Stimulated activated CD8-positive, alpha-beta memory T cell treated with anti-CD3 and anti-CD28 coated beads, Interleukin-7, amount 100 ng/mL, for 24 hours (primary cell): Measurements from ENCODE around the gene ASIC3.
A peak's percentile ranks its signal among the peaks of the same experiment; 100 is the strongest.

Experiments
- DNase-seq: peaks from one replicate; pipeline ENCODE4 v3.0.0-alpha.2; 2020; ENCODE audit warnings: low read depth

Gene ASIC3

DNA sequence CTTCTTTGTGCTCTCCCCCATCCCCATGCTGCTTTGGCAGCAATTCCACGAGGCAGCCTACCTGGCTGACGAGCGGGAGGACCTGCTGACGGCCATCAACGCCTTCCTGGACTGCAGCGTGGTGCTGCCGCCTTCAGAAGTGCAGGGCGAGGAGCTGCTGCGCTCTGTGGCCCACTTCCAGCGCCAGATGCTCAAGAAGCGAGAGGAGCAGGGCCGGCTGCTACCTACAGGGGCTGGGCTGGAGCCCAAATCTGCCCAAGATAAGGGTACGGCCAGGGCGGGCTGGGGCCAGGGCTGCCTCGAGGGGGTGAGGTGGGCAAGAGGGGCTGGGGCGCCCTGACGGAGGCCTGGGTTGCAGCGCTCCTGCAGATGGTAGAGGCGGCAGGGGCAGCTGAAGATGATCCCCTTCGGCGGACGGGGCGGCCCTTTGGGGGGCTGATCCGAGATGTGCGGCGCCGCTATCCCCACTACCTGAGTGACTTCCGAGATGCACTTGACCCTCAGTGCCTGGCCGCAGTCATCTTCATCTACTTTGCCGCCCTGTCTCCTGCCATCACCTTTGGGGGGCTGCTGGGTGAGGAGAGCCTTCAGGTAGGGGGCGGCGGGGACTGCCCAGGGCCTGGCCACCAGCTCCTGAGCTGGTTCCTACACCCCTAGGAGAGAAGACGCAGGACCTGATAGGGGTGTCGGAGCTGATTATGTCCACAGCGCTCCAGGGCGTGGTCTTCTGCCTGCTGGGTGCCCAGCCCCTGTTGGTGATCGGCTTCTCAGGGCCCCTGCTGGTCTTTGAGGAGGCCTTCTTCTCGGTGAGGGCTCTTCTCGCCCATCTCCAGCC lies 22.9 kb downstream of the ASIC3 start:
- DNase-seq, result no peak

DNA sequence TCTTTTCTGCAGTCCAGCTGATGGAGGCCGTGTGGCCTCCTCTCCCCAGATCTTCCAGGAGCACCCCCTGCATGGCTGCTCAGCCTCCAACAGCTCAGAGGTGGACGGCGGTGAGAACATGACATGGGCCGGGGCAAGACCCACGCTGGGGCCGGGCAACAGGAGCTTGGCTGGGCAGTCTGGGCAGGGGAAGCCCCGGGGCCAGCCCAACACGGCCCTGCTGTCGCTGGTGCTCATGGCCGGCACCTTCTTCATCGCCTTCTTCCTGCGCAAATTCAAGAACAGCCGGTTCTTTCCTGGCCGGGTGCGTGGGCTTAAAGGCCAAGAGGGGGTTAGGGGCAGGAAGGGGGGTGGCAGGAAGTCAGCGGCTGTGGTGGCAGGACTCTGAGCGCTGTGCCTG lies 25.7 kb downstream of the ASIC3 start:
- no peak for DNase-seq

DNA sequence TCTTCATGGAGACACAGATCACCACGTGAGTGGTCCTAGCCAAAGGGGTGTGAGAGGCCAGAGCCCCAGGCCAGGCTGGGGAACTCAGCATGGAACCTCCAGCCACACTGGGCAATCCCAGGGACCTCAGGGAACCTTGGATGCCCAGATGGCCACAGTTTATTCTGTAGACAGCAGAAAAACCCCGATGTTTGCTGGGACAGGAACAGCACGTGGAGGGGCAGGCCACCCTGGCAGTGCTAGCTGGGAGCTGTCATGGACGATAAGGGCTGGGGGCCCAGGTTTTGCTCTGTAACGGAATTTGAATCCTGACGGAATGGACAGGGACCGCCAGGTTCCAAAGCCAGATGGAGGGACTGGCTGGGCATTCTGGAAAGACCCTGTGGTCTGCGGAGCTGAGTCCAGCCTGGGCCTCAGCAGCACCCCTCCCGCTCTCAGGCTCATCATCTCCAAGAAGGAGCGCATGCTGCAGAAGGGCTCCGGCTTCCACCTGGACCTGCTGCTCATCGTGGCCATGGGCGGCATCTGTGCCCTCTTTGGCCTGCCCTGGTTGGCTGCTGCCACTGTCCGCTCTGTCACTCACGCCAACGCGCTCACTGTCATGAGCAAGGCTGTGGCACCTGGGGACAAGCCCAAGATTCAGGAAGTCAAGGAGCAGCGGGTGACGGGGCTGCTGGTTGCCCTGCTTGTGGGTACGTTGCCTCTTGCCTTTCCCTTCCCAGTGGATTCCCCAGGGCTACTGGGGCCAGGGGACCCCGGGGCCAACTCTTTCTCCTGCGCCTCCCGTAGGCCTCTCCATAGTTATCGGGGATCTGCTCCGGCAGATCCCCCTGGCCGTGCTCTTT lies 26.7 kb downstream of the ASIC3 start:
- DNase-seq, result no peak

DNA sequence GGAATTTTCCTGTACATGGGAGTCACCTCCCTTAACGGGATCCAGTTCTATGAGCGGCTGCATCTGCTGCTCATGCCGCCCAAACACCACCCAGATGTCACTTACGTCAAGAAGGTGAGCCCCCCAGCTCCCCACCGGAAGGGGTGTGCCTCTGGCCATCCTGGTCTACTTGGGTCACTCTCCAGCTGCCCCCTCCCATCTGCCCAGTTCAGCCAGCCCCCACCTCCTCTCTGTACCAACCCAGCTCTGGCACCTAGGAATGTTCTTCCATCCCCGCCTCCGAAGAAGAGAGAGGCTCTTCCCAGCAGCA lies 27.3 kb downstream of the ASIC3 start:
- DNase-seq, result no peak

DNA sequence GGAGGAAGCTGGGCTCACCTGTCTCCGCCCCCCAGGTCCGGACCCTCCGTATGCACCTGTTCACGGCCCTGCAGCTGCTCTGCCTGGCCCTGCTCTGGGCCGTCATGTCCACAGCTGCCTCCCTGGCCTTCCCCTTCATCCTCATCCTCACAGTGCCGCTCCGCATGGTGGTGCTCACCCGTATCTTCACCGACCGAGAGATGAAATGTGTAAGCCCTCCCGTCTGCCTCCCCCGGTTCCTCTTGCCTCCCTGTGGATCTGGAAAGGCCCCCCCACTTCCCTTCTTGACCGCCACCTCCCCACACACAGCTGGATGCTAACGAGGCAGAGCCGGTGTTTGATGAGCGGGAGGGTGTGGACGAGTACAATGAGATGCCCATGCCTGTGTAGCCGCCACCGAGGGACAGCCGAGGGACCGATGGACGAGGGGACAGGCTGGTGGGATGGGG lies 27.7 kb downstream of the ASIC3 start:
- no peak for DNase-seq

DNA sequence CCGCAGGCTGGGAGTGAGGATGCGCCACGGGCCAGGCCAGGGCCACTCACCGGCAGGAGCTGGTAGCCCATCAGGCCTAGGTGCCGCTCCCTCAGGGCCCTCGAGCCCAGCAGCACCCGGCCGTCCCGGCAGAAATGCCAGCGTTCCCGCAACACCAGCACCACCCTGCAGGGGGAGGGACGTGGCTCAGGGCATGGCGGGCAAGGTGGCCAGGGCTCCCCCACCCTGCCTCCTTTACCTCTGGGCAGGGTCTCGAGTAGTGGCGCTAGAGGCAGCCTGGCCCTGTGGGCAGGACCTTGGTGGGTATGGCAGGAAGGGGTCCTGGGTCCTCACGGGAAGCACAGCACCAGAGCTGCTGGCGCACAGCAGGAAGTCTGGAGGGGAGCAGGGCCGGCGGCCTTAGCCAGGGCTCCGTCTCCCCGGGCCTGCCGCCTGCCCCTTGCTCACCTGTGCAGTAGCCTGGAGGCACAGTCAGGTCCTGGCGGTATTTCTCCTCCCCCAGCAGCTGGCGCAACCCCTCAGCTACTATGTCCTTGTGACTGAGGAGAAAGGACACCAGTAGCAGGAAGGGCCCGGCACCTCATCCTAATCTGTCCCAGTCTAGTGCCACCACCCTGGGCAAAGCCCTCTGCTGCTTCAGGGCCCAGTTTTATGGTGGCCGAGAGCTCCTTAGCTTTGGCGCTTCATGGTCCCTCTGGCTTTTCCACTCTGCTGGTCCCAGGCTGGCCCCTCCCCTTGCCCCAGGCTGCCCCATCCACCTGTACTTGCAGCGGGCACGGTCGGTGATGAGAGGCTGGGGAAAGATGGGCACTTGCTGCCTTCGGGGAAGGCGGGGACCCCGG lies 28.8 kb downstream of the ASIC3 start:
- no peak for DNase-seq

DNA sequence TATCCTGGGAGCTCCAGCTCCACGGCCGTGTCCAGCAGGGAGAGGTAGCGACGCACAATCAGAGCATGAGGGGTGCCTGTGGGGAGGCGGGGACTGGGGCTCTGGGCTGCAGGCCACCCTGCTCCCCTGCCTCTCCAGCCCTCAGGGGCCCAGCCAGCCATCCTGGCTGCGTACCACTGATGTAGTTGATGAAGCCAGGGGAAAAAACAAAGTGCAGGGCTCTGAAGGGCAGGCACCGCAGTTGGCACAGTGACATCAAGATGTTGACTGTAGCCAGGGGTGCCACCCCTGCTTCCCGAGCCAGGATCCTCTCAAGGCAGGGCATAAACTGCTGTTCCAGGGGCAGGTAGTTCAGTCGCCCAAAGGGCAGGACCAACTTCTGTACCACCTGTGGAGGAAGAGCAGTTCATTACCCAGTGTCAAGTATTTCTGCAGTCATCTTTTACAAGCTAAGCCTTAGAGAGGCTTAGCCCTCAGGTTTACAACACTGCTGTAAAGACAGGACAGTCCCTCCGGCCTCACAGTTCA lies 29.4 kb downstream of the ASIC3 start:
- no peak for DNase-seq

DNA sequence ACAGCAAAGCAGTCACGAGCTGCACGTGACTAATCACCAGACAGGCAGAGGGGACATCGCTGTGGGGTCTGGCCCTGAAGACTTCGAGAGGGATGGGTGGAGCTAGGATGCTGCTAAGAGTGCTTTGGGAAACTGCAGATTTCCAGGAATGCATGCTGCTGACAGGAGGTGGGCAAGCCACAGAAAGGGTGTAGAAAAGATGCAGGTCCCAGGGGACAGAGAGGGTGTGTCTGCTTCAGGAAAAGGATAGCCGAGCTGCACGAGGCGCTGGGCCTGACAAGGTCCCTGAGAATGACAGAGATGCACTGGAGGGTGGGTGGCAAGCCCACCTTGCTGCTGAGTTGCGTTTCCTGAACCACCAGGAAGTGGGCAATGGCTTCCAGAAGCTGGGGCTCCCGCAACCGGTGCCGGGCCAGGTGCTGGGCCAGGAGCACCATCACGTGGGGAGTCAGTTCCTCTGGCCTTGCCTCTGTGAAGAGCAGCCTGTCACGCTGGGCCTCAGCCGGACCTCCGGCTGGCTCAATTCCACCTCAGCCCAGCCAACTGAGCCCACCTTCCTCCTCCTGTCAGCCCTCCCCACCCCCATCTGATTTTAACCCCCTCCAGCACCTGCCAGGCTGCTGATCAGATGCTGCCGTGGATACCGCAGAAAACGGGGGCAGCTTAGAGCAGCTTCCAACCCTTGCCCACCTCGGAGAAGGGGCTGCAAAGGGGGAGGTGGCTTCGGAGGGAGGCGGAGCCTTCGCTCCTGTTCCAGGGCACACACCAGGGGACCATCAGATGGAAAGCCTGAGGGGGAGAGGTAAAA lies 30.1 kb downstream of the ASIC3 start:
- no peak for DNase-seq

DNA sequence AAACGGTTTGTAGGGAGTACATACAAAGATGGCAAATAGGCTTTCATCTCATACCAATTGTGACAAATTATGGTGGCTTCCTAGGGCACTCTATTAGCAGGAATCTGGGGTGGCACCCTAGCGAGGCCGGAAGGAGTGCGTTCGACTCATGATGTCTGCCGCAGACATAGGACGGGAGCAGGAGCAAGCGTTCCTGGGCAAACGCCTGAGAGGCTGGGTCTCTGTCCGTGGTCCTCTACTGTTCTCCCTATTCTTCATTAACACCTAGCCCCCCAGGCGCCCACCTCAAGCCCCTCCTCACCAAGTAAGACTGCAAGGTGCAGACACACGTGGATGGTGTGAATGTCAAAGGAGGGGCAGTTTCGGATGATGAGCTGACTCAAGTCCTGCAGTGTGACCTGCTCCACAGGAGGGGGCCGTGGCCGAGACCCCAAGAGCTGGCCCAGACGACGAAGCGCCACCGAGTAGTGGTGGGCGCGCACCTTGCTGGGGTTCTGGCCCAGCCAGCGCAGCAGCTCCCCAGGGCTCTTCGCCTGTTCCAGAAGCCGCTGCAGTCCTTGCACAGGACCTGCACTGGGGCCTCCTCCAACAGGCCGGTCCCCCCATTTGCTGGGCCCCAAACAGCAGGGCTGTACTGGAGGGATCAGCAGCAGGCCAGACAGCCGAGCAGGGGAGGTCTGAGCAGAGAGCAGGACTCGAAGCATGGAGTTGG lies 31.0 kb downstream of the ASIC3 start:
- DNase-seq, result no peak

DNA sequence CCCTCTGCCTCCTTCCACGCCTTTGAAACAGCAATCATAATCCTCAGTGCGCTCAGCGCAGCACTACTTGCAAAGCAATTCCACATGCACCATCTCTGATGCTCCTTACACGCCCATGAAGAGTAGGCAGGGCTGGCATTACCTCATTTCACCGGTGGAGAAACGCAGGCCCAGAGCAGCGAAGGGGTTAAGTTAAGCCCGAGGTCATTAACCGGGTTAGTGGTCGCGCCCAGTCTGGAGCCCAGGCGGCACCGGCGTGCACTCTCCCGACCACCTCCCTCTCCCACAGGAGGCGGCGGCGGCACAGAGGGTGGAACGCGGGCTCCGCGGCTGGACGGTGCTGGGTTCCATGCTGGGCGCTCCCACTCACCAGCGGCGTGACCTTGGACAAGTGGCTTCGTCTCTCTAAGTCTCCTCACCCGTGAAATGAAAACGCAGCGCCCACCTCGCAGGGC lies 31.8 kb downstream of the ASIC3 start:
- no peak for DNase-seq

DNA sequence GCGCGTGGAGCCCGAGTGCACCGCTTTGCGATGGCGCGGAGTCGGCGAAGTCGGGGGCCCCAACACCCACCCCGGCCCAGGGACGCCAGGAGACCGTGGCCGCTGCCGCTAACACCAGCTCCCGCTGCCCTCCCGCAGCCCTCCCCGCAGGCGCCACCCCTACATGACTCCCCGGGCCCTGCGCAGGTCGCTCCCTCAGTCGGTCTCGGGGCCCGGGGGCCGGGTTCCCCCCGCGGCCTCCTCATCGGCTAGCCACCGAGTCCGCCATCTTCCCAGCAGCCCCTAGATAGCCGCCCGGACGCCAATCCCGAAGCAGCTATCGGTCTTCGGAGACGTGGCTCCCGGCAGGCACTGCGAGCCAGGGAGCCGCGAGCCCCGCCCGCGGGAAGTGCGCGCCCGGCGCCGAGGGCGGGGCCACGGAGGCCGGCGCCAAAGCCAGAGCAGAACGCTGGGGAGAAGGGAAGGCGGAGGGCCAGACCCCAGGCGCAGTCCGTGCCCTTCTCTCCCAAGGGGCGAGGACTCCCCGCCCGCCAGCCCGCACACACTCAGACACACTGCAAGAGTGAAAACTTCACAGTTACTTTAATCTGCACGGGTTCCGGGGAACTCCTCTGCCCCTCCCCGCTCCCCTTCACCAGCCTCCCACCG lies 32.3 kb downstream of the ASIC3 start, which contains the start of gene FASTK:
Gene FASTK, minus strand, starts transcription at position 288 of the 648 bp plus-strand sequence. Its CDS starts 43 bp downstream, at position 245.
- DNase-seq, result no peak

DNA sequence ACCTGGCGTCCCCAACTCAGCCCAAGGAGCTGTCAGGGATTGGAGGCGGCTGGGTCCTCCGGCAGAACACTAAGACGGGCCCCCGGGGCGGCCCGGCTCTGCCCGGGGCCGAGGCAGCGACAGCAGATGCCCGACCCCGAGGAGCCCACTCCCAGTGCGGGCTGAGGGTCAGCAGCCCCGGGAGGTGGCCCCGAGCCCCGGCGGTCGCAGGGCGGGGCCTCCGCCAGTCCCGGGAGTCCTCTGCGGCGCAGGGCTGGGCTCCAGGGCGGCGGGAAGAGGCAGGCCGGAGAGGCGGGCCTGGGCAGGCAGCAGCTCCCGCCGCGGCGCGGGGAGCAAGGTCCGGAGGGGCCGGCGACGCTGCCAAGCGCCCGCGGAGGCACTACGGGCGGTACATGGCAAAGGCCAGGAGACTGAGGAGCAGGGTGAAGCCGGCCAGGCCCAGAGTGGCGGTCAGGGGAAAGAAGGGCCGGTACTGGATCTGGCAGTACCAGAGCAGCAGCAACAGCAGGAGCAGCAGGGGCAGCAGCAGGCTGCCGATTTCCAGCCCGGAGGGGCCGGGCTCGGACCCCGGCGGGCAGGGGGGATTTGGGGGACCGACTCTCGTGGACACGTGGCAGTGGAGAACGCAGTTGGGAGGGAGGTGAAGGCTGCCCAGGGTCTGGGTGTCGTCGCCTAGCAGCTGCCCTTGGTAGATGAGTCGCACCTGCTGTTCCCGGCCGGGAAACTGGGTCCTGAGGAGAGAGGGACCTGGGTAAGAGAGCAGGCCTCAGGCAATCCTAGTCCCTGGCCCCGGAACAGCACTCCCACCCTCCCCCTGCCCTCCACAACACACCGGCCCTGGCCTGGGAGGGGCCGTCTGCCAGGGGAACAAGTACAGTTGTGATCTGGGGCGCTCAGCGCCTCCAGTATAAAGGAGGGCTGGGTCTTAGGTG lies 33.1 kb downstream of the ASIC3 start:
- DNase-seq, result no peak

DNA sequence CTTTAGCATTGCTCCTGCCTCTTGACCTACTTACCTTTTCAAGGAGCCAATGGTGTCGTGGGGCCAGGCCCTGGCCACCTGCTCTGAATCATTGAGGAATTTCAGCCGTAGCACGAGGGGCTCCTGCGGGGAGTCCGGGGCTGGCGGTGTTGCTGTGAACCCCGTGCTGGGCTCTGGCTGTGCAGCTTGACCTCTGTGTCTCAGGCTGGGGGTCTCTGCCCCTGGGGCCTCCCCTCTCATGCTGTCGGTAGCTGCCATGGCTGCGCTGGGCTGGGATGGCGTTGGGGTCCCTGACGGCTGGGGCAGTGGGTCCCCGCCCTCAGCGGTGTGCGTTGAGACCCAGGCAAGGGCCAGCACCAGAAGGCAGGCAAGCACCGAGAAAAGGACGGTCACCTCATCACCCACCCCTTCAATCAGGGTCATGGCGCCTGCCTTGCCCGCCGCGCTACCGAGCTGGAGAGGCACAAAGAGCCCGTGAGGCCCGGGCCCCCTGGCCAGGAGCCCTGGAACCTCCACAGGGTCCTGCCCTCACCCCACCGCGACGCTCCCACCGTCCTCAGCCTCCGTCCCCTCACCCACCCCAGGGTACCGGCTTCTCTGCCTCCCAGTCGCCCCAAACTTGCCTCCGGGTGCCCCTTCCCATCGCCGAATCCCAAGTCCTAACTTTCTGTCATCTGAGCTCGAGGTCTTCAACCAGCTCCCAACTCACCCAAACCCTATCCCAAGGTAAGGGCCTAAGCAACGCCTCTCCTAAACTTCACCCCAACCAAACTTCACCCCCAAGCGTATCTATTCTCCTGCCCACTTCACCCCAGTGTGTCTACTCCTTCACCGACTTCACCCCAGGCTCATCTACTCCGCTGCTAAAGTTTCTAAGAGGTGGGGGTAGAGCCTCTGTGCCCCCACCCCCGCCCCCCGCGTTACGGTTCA lies 34.1 kb downstream of the ASIC3 start:
- no peak for DNase-seq

DNA sequence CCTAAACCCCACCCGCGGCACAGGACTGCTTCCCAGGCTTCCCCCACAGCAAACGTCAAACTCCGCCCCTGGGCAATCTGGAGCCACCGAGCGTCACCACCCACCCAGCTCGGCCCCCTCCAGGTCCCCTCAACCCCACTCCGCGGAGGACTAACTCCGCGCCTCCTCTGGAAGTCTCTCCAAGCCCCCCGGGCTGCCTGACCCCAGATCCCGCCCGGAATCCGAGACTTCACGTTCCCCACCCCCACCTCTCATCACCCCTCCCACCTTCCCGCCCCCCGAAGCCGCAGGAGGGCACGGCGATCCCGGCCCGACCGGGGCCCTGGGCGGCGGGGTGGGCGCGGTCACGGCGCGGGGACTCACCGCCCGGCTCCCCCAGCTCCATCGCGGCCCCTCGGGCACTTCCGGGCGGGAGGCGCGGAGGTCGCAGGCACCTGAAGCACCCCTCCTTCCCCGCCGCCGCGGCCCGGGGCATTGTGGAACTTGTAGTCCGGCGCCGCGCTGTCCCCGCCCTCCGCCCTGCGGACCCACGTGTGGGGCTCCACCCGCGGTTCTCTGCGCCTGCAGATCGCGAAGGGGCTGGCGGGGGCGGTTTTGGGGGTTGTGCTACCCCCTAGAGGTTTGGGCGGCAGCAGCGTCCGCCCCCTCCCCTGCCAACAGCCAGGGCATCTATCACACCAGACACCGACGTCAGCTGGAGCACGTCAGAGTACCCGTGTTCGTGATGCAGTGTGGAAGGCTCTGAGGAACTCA lies 34.9 kb downstream of the ASIC3 start, which contains the start of gene TMUB1:
Gene TMUB1, minus strand, starts transcription at position 423 of the 753 bp plus-strand sequence. CDS start 930 bp downstream, outside the sequence.
- DNase-seq, result peak; percentile 64

DNA sequence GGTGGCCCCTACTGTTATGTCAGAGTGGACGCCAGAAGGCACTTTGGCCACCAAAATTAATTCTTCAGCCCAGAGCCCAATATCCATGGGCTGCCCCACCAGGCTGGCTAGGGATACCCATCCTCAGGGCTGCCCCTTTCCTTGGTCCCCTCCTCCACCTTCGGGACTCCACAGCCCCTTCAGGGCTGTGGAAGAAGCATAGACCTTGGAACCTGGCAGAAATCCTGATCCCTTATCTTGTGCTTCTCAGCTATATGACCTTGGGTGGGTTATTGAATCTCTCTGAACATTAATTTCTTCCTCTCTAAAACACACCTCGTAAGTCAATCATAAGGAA lies 35.5 kb downstream of the ASIC3 start:
- no peak for DNase-seq

DNA sequence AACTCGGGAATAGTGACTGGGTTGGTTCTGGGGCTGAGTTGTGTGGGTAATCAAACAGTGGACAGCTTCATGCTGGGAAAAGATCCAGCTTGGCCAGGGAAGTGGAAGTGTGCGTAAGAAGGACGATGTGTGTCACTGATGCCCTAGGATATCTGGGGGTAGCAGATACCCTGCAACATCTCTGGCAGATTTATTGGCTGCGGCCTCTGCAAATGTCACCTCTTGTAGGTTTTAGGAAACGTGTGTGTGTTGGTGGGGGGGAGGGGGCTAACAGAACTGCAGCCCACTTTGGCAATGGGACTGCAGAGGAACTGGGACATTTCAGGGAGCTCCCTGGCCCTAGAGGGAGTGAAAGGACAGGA lies 37.0 kb downstream of the ASIC3 start:
- no peak for DNase-seq
